Gastrocnemius medialis (tissue), 4 donors: ENCODE data around the gene SDCCAG8.

Experiments used
- CTCF ChIP-seq, 5 experiments: fragments of 450-650 bp in 3 of 5; fragments of 200-600 bp in 2 of 5; sonication (generic) in 2 of 5; IDR thresholded peaks in 4 of 5; conservative IDR thresholded peaks in 1 of 5; 1 replicate in 4 of 5; 2 replicates in 1 of 5; pipeline ENCODE4 v1.5.1; 2016 to 2019; ENCODE audit warnings: antibody characterized with exemption in 5 of 5, mild to moderate bottlenecking in 3 of 5, moderate library complexity in 3 of 5
- POLR2A ChIP-seq, 2 donors: fragments of 450-650 bp; IDR thresholded peaks; one replicate each; pipeline ENCODE4 v1.6.1; 2017; ENCODE audit warnings: antibody characterized with exemption in 2 of 2, mild to moderate bottlenecking in 2 of 2, moderate library complexity in 2 of 2

- TF ChIP-seq CTCF (IDR thresholded peaks at IDR 0.05 in 4 of 5, conservative IDR thresholded peaks at IDR 0.05 in 1 of 5) (no peak), POLR2A (IDR thresholded peaks at IDR 0.05) (no peak)
Observed at GRCh38 chr1:243449373-243449772, 193.5 kb downstream of the SDCCAG8 start.
